Esophagus muscularis mucosa (tissue), 4 donors: ENCODE results near the gene CTSO. TPM values are rescaled to one million over a fixed set of nuclear protein-coding genes. Genes with fewer than 3 reads are reported as not detected.

ENCODE experiments used
- DNase-seq: peaks from one replicate; pipeline ENCODE4 v3.0.0-alpha.2; 2017; ENCODE audit errors: extremely low spot score
- H3K27ac ChIP-seq, 4 donors: fragments of 200-600 bp; sonication (generic); replicated peaks in 1 of 4; 1 replicate in 3 of 4; 2 replicates in 1 of 4; pipeline ENCODE4 v1.5.1; 2016 to 2019; ENCODE audit warnings: mild to moderate bottlenecking in 1 of 4
- H3K27me3 ChIP-seq, 4 donors: fragments of 200-600 bp; sonication (generic); one replicate each; pipeline versions ENCODE4 v1.5.1 to v1.6.0; 2016 to 2019
- H3K36me3 ChIP-seq, 4 donors: fragments of 200-600 bp; sonication (generic); one replicate each; pipeline ENCODE4 v1.5.1; 2016 to 2019
- H3K4me1 ChIP-seq, 4 donors: fragments of 200-600 bp; sonication (generic); one replicate each; pipeline ENCODE4 v1.5.1; 2016 to 2019
- H3K4me3 ChIP-seq, 4 donors: fragments of 200-600 bp; sonication (generic); 1 replicate in 2 of 4; 2 replicates in 2 of 4; pipeline ENCODE4 v1.5.1; 2016 to 2019; ENCODE audit warnings: mild to moderate bottlenecking in 4 of 4, moderate library complexity in 1 of 4
- H3K9me3 ChIP-seq, 4 donors: fragments of 200-600 bp; sonication (generic); 1 replicate in 3 of 4; 2 replicates in 1 of 4; pipeline ENCODE4 v1.5.1; 2016 to 2019
- CTCF ChIP-seq, 3 experiments: fragments of 200-600 bp in 2 of 3; fragments of 450-650 bp in 1 of 3; sonication (generic) in 2 of 3; IDR thresholded peaks; one replicate each; pipeline ENCODE4 v1.5.1; 2017 to 2019; ENCODE audit warnings: antibody characterized with exemption in 3 of 3, mild to moderate bottlenecking in 2 of 3, moderate library complexity in 1 of 3
- EP300 ChIP-seq: sonication (generic); formaldehyde crosslinking; IDR thresholded peaks from one replicate; pipeline ENCODE4 v1.6.1; 2017; ENCODE audit warnings: antibody characterized with exemption
- POLR2A ChIP-seq: fragments of 450-650 bp; IDR thresholded peaks from one replicate; pipeline ENCODE4 v1.6.1; 2017; ENCODE audit warnings: antibody characterized with exemption, moderate library complexity, mild to moderate bottlenecking, low read depth
- POLR2AphosphoS5 ChIP-seq, 2 donors: sonication (generic); formaldehyde crosslinking; IDR thresholded peaks; one replicate each; pipeline ENCODE4 v1.6.1; 2017; ENCODE audit warnings: antibody characterized with exemption in 2 of 2
- WGBS: methylation state at CpG from one replicate; pipeline ENCODE4 v1.1.5; 2018; 5-methylcytosine and 5-hydroxymethylcytosine counted together
- intact Hi-C: fragments of 100-400 bp; cut with DNase I; formaldehyde crosslinking; loops from one replicate; pipeline ENCODE4 v1.15.1; 2023
- total RNA-seq, 4 donors: library from RNA; depleted of rRNA; stranded (reverse); fragments of >200 nt; gene quantifications; one replicate each; pipeline versions ENCODE4 v1.1.0 to v1.2.1, GENCODE V29; 2016

Gene CTSO
- total RNA-seq, 4 donors from 2014 or later = 18.8 to 22.8 (median 21.3) TPM

- TF ChIP-seq EP300 (no peak), POLR2A (no peak), POLR2AphosphoS5 (IDR thresholded peaks at IDR 0.05) (no peak), CTCF (IDR thresholded peaks at IDR 0.05) (no peak)
- no peak overlapping the region for H3K27ac ChIP-seq
- no peak for DNase-seq
- whole genome bisulfite sequencing = 80% methylated on average over 2 of the region's 2 CpGs
- peaks cover 0 to 9% (median 4%) of the 10 kb centered on the region in 4 donors for H3K4me1 ChIP-seq
- no peaks in the 10 kb centered on the region for H3K36me3 ChIP-seq
- intact Hi-C loops = no loop called here
- H3K27me3 ChIP-seq = no peaks in the 10 kb centered on the region
- H3K4me3 ChIP-seq = no peak overlapping the region
- H3K9me3 ChIP-seq = no peaks in the 10 kb centered on the region
Observed at GRCh38 chr4:155966171-155966570, 12.5 kb upstream of the CTSO start.

GRCh38 chr4:155964016-155964891, 10.6 kb upstream of the CTSO start:
- intact Hi-C loops = no loop called here
- Histone ChIP-seq H3K4me3 (no peak overlapping the region), H3K27ac (peak overlapping the region in 3 of 4 donors; percentile 6 to 27 (median 20)), H3K36me3 (no peaks in the 10 kb centered on the region), H3K9me3 (no peaks in the 10 kb centered on the region), H3K4me1 (peaks cover 0 to 23% (median 16%) of the 10 kb centered on the region in 4 donors), H3K27me3 (no peaks in the 10 kb centered on the region)
- 74% methylated on average over 8 of the region's 8 CpGs for WGBS
- no peak for TF ChIP-seq CTCF (IDR thresholded peaks at IDR 0.05)
- no peak for TF ChIP-seq POLR2AphosphoS5 (IDR thresholded peaks at IDR 0.05)
- DNase-seq = no peak

- Histone ChIP-seq H3K4me1 (peaks cover 0 to 23% (median 16%) of the 10 kb centered on the region in 4 donors), H3K27ac (no peak overlapping the region), H3K36me3 (no peaks in the 10 kb centered on the region), H3K9me3 (no peaks in the 10 kb centered on the region), H3K4me3 (no peak overlapping the region), H3K27me3 (no peaks in the 10 kb centered on the region)
- no peak for TF ChIP-seq CTCF (IDR thresholded peaks at IDR 0.05)
- no peak for TF ChIP-seq EP300
- no peak for TF ChIP-seq POLR2A
- DNase-seq = no peak
- intact Hi-C loops = no loop called here
- WGBS = 77% methylated on average over 2 of the region's 2 CpGs
Observed at GRCh38 chr4:155962767-155963166, 9.1 kb upstream of the CTSO start.

GRCh38 chr4:155961575-155961974, 7.9 kb upstream of the CTSO start:
- Histone ChIP-seq H3K36me3 (no peaks in the 10 kb centered on the region), H3K4me1 (peaks cover 0 to 22% (median 14%) of the 10 kb centered on the region in 4 donors), H3K27me3 (no peaks in the 10 kb centered on the region), H3K27ac (no peak overlapping the region), H3K4me3 (no peak overlapping the region), H3K9me3 (no peaks in the 10 kb centered on the region)
- intact Hi-C loops = no loop called here
- TF ChIP-seq POLR2A (no peak), CTCF (IDR thresholded peaks at IDR 0.05) (no peak), POLR2AphosphoS5 (IDR thresholded peaks at IDR 0.05) (no peak), EP300 (no peak)
- WGBS = 92% methylated on average over 4 of the region's 4 CpGs
- DNase-seq = no peak
